CD14-positive monocyte (primary cell): ENCODE measurements around the gene RBM15. TPM values are rescaled to one million over a fixed set of nuclear protein-coding genes. Genes with fewer than 3 reads are reported as not detected.

Experiments used
- DNase-seq, 3 donors: peaks; one replicate each; pipeline ENCODE4 v3.0.0-alpha.2; 2011 to 2022
- H2AFZ ChIP-seq: 2 replicates; pipeline ENCODE4 v1.6.0; 2012; ENCODE audit warnings: mild to moderate bottlenecking, low read depth, low read length, inconsistent platforms; ENCODE audit not compliant: insufficient read depth, poor library complexity, severe bottlenecking
- H3K27ac ChIP-seq, 2 donors: 1 replicate in 1 of 2; 2 replicates in 1 of 2; pipeline ENCODE4 v1.5.1; 2012 to 2013; ENCODE audit warnings: low read length in 2 of 2, control low read depth in 1 of 2, inconsistent platforms in 1 of 2, low read depth in 1 of 2, mild to moderate bottlenecking in 1 of 2
- H3K27me3 ChIP-seq, 2 donors: one replicate each; pipeline versions ENCODE4 v1.6.0 to v1.6.1; 2011 to 2013; ENCODE audit warnings: low read length in 2 of 2; ENCODE audit not compliant: control insufficient read depth in 2 of 2, insufficient read depth in 2 of 2
- H3K36me3 ChIP-seq, 2 donors: replicated peaks in 1 of 2; 1 replicate in 1 of 2; 2 replicates in 1 of 2; pipeline versions ENCODE4 v1.5.1 to v1.6.1; 2012 to 2013; ENCODE audit warnings: low read length in 2 of 2, control low read depth in 1 of 2, inconsistent platforms in 1 of 2, mild to moderate bottlenecking in 1 of 2; ENCODE audit not compliant: insufficient read depth in 2 of 2, control insufficient read depth in 1 of 2
- H3K4me1 ChIP-seq, 2 donors: 1 replicate in 1 of 2; 2 replicates in 1 of 2; pipeline versions ENCODE4 v1.5.1 to v1.6.1; 2012 to 2013; ENCODE audit warnings: low read length in 2 of 2, control low read depth in 1 of 2, inconsistent platforms in 1 of 2, mild to moderate bottlenecking in 1 of 2, moderate library complexity in 1 of 2; ENCODE audit not compliant: insufficient read depth in 2 of 2, control insufficient read depth in 1 of 2
- H3K4me2 ChIP-seq: replicated peaks from 2 replicates; pipeline ENCODE3; 2012; ENCODE audit warnings: low read length, moderate library complexity, mild to moderate bottlenecking; ENCODE audit not compliant: poor library complexity, severe bottlenecking; ENCODE audit errors: extremely low read depth
- H3K4me3 ChIP-seq, 3 experiments: fragments of 200-600 bp in 1 of 3; sonication (generic) in 1 of 3; replicated peaks in 1 of 3; 1 replicate in 2 of 3; 2 replicates in 1 of 3; pipeline ENCODE4 v1.5.1; 2011 to 2013; ENCODE audit warnings: low read length in 3 of 3, mild to moderate bottlenecking in 3 of 3, control low read depth in 2 of 3, low read depth in 2 of 3, inconsistent platforms in 1 of 3, moderate library complexity in 1 of 3
- H3K79me2 ChIP-seq: 2 replicates; pipeline ENCODE4 v1.6.0; 2012; ENCODE audit warnings: mild to moderate bottlenecking, control low read depth, inconsistent platforms, low read length, moderate library complexity; ENCODE audit not compliant: insufficient read depth
- H3K9ac ChIP-seq: 2 replicates; pipeline ENCODE4 v1.6.0; 2017; ENCODE audit warnings: low read length, mild to moderate bottlenecking; ENCODE audit not compliant: insufficient read depth, poor library complexity, severe bottlenecking
- H3K9me3 ChIP-seq, 2 donors: replicated peaks in 1 of 2; 1 replicate in 1 of 2; 2 replicates in 1 of 2; pipeline versions ENCODE4 v1.5.1 to v1.6.1; 2012 to 2013; ENCODE audit warnings: low read length in 2 of 2, control low read depth in 1 of 2; ENCODE audit not compliant: control insufficient read depth in 1 of 2, insufficient read depth in 1 of 2
- H4K20me1 ChIP-seq: 2 replicates; pipeline ENCODE4 v1.6.0; 2012; ENCODE audit warnings: mild to moderate bottlenecking, low read length, control low read depth, moderate library complexity; ENCODE audit not compliant: insufficient read depth
- H3K27ac Mint-ChIP-seq, 7 donors: one replicate each; pipeline ENCODE4 v1.8.0; 2020; ENCODE audit warnings: mild to moderate bottlenecking in 7 of 7, mixed read lengths in 7 of 7, moderate library complexity in 6 of 7, inconsistent platforms in 2 of 7
- H3K27me3 Mint-ChIP-seq, 3 donors: one replicate each; pipeline ENCODE4 v1.8.0; 2021 to 2022; ENCODE audit warnings: low read depth in 3 of 3, mild to moderate bottlenecking in 3 of 3, mixed read lengths in 3 of 3, moderate library complexity in 3 of 3, inconsistent platforms in 1 of 3
- H3K36me3 Mint-ChIP-seq, 2 donors: one replicate each; pipeline ENCODE4 v1.8.0; 2020; ENCODE audit warnings: mixed read lengths in 2 of 2, inconsistent platforms in 1 of 2, mild to moderate bottlenecking in 1 of 2
- H3K4me1 Mint-ChIP-seq: one replicate; pipeline ENCODE4 v1.8.0; 2020; ENCODE audit warnings: mild to moderate bottlenecking, mixed read lengths
- H3K4me3 Mint-ChIP-seq, 2 donors: one replicate each; pipeline ENCODE4 v1.8.0; 2020; ENCODE audit warnings: mild to moderate bottlenecking in 2 of 2, mixed read lengths in 2 of 2, moderate library complexity in 1 of 2
- H3K9me3 Mint-ChIP-seq, 7 donors: one replicate each; pipeline ENCODE4 v1.8.0; 2020 to 2022; ENCODE audit warnings: mixed read lengths in 7 of 7, mild to moderate bottlenecking in 6 of 7, moderate library complexity in 6 of 7, inconsistent platforms in 2 of 7
- WGBS: methylation state at CpG from one replicate; pipeline ENCODE4 v1.1.5; 2013; ENCODE audit warnings: missing lambda C conversion rate; ENCODE audit not compliant: insufficient coverage; 5-methylcytosine and 5-hydroxymethylcytosine counted together
- intact Hi-C, 2 donors: fragments of 100-400 bp; cut with micrococcal nuclease; formaldehyde crosslinking; loops; one replicate each; pipeline versions ENCODE4 v1.15.0 to v1.15.1; 2023
- polyA plus RNA-seq, 3 donors: library from polyadenylated mRNA; depleted of rRNA in 1 of 3; unstranded in 2 of 3; stranded (reverse) in 1 of 3; fragments of 300-500 nt in 2 of 3; fragments of >200 nt in 1 of 3; fragmentation: Illumina TruSeq in 2 of 3; gene quantifications; 1 replicate in 2 of 3; 2 replicates in 1 of 3; pipeline ENCODE4 v1.2.3, GENCODE V29; 2012 to 2021
- TF ChIP-seq, protein P1 (sequence below): fragments of 200-600 bp; IDR thresholded peaks from one replicate; pipeline ENCODE4 v1.8.0; 2022; ENCODE audit warnings: antibody characterized with exemption, mild to moderate bottlenecking

RBM15 gene
- polyA plus RNA-seq, 3 donors, result 6.7 to 16.8 (median 7.5) TPM

GRCh38 chr1:110309767-110310166 is 29.4 kb upstream of the RBM15 start:
- Histone ChIP-seq H3K79me2 (no peaks in the 10 kb centered on the region), H2AFZ (no peak overlapping the region), H3K27me3 (no peaks in the 10 kb centered on the region), H3K27ac (no peak overlapping the region), H3K9ac (no peak overlapping the region), H3K4me1 (peaks cover 15 to 26% of the 10 kb centered on the region in 2 donors), H3K36me3 (no peaks in the 10 kb centered on the region), H4K20me1 (no peaks in the 10 kb centered on the region), H3K9me3 (no peaks in the 10 kb centered on the region), H3K4me3 (no peak overlapping the region), H3K4me2 (no peak overlapping the region)
- peaks cover 2 to 5% (median 2%) of the 10 kb centered on the region in 3 donors for H3K27me3 Mint-ChIP-seq
- TF ChIP-seq, protein P1, sequence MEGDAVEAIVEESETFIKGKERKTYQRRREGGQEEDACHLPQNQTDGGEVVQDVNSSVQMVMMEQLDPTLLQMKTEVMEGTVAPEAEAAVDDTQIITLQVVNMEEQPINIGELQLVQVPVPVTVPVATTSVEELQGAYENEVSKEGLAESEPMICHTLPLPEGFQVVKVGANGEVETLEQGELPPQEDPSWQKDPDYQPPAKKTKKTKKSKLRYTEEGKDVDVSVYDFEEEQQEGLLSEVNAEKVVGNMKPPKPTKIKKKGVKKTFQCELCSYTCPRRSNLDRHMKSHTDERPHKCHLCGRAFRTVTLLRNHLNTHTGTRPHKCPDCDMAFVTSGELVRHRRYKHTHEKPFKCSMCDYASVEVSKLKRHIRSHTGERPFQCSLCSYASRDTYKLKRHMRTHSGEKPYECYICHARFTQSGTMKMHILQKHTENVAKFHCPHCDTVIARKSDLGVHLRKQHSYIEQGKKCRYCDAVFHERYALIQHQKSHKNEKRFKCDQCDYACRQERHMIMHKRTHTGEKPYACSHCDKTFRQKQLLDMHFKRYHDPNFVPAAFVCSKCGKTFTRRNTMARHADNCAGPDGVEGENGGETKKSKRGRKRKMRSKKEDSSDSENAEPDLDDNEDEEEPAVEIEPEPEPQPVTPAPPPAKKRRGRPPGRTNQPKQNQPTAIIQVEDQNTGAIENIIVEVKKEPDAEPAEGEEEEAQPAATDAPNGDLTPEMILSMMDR, result no peak
- 95% methylated on average over 2 of the region's 3 CpGs for WGBS
- no peak for DNase-seq
- H3K4me1 Mint-ChIP-seq, result peaks cover 21% of the 10 kb centered on the region
- intact Hi-C loops, result loop anchor here in 1 of 2 donors (10.0 kb wide), 2 partner anchors 155 to 185 kb away; no protein-coding TSS in a partner anchor
- H3K4me3 Mint-ChIP-seq, result no peak overlapping the region
- H3K9me3 Mint-ChIP-seq, result no peaks in the 10 kb centered on the region
- no peaks in the 10 kb centered on the region for H3K36me3 Mint-ChIP-seq
- no peak overlapping the region for H3K27ac Mint-ChIP-seq

GRCh38 chr1:110310300-110310699 is 28.9 kb upstream of the RBM15 start:
- H3K27ac ChIP-seq, result no peak overlapping the region
- Mint-ChIP-seq H3K4me3 (no peak overlapping the region), H3K4me1 (peaks cover 21% of the 10 kb centered on the region), H3K27ac (no peak overlapping the region), H3K27me3 (peaks cover 2 to 5% (median 2%) of the 10 kb centered on the region in 3 donors), H3K9me3 (no peaks in the 10 kb centered on the region), H3K36me3 (no peaks in the 10 kb centered on the region)
- intact Hi-C loops, result loop anchor here in 1 of 2 donors (10.0 kb wide), 2 partner anchors 155 to 185 kb away; no protein-coding TSS in a partner anchor
- peaks cover 15 to 25% of the 10 kb centered on the region in 2 donors for H3K4me1 ChIP-seq
- no peak overlapping the region for H3K9ac ChIP-seq
- TF ChIP-seq, protein P1, result no peak
- no peaks in the 10 kb centered on the region for H3K9me3 ChIP-seq
- no peaks in the 10 kb centered on the region for H3K27me3 ChIP-seq
- WGBS, result 97% methylated on average over 6 of the region's 7 CpGs
- no peaks in the 10 kb centered on the region for H3K36me3 ChIP-seq
- no peak overlapping the region for H2AFZ ChIP-seq
- H3K4me2 ChIP-seq, result no peak overlapping the region
- no peak overlapping the region for H3K4me3 ChIP-seq
- H4K20me1 ChIP-seq, result no peaks in the 10 kb centered on the region
- no peak for DNase-seq
- H3K79me2 ChIP-seq, result no peaks in the 10 kb centered on the region
